HG03060 (cell line): ENCODE results near the gene DNAH2.

Experiments
- ATAC-seq: cut with Tn5 transposase; IDR thresholded peaks from one replicate; pipeline ENCODE4 v1.9.1; 2021; ENCODE audit warnings: low read depth, moderate number of reproducible peaks; ENCODE audit not compliant: unreplicated experiment

The DNAH2 gene

GRCh38 chr17:7703584-7704479 lies 13.7 kb upstream of the DNAH2 start:
- ATAC-seq = no peak

- no peak for ATAC-seq
These were observed 12.8 kb upstream of the DNAH2 start, which contains the start of gene EFNB3 for GRCh38 chr17:7704601-7705268. Gene EFNB3 (plus strand): TSS chr17:7705202. CDS start chr17:7705599, 397 bp downstream.

DNA sequence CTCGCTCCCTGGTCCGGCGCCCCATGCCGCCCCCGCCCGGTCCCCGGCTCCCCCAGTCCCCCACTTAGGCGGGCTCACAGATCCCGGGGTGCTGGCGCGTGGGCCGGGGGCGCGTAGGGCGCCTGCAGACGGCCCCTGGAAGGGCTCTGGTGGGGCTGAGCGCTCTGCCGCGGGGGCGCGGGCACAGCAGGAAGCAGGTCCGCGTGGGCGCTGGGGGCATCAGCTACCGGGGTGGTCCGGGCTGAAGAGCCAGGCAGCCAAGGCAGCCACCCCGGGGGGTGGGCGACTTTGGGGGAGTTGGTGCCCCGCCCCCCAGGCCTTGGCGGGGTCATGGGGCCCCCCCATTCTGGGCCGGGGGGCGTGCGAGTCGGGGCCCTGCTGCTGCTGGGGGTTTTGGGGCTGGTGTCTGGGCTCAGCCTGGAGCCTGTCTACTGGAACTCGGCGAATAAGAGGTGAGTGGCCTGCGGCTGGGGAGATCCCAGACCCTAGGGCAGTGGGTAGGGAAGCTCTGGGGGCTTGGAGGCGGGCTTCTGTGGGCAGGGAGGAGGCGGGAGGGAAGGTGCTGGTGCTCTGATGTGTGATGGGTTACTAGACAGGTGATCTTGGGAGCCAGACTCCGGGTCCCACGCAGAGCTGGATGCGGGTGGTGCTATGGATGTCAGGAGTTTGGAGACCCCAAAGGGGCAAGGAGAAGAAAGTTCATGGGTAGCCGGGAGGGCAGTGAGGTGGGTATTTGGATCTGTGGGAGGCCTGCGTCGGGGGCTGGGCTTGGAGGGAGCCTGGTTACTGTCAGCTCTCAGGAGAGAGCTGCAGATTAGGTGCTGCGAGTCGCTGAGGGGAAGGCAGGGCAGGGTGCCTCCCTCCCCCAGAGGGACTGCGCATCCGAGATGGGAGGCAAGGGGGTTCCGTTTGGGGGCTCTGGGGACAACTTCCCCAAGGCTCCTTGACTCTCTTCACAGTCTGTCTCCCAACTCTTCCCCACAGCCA lies 12.0 kb upstream of the DNAH2 start:
- ATAC-seq = no peak

- no peak for ATAC-seq
These were observed 10.8 kb upstream of the DNAH2 start for GRCh38 chr17:7706631-7707354.

DNA sequence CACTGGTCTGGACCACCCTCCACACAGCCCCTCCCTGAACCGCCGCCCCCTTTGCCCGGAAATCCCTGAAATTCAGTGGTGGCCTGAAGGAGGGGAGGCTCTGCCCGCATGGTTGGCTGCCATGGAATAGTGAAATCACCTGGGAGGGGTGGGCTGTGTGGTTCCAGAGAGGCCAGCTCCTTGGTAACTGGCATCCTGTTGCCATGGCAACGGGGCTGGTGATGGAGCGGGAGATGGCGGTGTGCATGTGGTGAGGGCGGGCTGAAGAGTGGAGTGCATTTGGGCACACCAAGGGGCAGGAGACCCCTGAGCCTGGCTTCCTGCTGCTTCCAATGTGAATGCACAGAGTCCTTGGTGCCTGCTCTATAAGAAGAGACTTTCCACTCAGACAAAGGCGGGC lies 10.1 kb upstream of the DNAH2 start:
- no peak for ATAC-seq

DNA sequence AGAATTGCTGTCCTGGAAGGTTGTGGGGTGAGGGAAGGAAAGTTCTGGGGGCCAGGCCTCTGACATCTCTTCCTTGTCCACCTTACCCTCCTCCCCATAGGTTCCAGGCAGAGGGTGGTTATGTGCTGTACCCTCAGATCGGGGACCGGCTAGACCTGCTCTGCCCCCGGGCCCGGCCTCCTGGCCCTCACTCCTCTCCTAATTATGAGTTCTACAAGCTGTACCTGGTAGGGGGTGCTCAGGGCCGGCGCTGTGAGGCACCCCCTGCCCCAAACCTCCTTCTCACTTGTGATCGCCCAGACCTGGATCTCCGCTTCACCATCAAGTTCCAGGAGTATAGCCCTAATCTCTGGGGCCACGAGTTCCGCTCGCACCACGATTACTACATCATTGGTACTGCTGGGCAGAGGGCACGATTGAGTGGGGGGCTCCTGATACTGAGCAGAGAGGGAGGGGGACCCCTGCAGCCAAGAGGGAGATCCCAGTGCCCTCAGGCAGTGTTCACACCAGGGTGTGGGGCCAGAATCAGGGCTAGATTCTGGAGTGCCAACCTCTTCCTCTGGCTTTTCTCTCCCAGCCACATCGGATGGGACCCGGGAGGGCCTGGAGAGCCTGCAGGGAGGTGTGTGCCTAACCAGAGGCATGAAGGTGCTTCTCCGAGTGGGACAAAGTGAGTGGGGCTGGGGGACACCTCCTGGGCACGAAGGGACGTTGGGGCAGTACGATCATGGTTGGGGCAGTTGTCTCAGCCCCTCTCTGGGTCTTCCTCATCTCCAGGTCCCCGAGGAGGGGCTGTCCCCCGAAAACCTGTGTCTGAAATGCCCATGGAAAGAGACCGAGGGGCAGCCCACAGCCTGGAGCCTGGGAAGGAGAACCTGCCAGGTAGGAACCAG lies 9.4 kb upstream of the DNAH2 start:
- no peak for ATAC-seq

DNA sequence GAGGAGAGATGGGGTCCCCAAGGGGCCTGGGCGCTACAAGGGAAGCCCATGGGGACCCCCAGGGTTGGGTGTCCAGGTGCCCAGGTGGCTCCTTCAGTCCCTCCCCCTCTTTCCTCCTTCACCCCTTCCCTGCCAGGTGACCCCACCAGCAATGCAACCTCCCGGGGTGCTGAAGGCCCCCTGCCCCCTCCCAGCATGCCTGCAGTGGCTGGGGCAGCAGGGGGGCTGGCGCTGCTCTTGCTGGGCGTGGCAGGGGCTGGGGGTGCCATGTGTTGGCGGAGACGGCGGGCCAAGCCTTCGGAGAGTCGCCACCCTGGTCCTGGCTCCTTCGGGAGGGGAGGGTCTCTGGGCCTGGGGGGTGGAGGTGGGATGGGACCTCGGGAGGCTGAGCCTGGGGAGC lies 8.5 kb upstream of the DNAH2 start:
- no peak for ATAC-seq

DNA sequence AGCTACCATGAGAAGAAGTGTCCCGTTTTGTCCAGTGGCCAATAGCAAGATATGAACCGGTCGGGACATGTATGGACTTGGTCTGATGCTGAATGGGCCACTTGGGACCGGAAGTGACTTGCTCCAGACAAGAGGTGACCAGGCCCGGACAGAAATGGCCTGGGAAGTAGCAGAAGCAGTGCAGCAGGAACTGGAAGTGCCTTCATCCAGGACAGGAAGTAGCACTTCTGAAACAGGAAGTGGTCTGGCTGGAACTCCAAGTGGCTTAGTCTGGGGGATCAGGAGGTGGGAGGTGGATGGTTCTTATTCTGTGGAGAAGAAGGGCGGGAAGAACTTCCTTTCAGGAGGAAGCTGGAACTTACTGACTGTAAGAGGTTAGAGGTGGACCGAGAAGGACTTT lies 7.2 kb upstream of the DNAH2 start:
- ATAC-seq = no peak

- no peak for ATAC-seq
These were observed 6.3 kb upstream of the DNAH2 start for GRCh38 chr17:7711051-7711755.

DNA sequence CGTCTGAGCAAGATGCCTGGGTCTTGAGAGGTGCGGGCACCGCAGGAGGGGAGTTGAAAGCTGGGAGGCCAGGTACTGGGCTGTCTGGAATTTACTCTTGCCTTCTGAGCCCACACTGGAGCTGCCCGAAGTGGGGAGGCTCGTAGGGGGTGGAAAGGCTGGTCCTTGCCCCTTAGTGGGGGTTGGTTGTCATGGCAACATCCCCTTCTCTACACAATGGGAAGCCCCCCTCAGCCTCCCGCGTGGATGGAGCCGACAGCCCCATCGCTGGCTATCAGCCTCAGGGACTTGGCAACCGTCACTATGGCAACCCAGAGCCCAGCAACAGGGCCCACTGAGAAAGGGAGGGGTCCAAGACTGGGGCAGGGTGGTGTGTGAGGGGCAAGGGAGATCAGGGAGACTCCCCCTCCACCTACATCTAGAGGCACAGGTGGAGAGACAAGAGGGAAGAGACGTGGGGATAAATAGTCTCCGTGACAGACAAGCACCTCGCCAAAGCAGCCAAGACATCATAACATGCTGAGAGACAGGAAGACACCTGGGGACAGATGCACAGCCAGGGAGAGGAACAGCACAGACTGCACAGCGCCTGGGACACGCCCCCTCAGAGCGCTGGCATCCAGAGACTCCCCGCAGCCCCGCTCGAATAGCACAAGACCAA lies 5.3 kb upstream of the DNAH2 start:
- no peak for ATAC-seq

DNA sequence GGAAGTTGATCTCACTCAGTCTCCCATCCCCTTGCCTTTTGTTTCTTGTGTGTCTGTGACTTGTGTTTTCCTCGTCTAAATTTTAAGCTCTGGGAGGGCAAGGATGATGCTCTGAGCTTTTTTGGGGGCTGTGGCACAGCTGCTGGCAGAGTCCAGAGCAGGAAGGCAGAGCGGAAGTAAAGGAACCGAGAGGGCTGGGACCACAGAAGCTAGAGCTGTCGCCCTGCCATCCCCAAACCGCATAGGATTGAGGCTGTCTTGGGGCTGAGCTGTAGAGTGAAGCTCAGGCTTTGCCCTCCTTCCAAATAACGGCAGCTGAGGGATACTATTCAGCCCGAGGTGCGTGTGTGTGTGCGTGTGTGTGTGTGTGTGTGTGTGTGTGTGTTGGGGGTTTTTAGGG lies 3.8 kb upstream of the DNAH2 start:
- ATAC-seq = no peak

GRCh38 chr17:7714721-7715594 lies 2.6 kb upstream of the DNAH2 start:
- no peak for ATAC-seq

- no peak for ATAC-seq
These were observed 1.3 kb upstream of the DNAH2 start for GRCh38 chr17:7715936-7716886.

DNA sequence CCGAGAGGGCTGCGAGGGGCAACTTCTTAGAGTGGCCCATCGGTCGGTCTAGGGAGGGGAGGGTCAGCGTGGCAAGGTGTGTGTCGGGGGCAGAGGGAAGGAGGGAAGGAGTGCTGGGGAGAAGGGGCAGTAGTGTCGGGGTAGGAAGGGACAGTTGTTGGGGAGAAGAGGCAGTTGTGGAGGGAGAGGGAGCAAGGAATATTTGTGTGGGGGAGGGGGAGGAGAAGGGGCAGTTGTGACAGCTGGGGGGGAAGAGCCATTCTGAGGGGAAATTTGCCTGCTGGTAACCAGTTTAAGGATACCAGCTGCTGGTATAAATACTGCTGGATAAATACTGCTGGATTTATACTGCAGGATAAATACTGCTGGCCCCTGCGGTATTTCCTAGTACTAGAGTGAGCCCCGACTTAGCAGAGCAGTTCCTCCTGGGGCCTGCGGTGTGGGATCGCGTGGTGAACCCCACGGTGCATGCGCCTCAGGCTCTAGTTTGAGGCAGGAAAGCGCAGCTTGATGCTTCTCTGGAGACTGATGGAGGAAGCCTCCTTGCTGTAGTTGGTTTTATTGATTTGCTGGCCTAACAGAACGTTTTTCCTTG lies 309 bp downstream of the DNAH2 start:
- no peak for ATAC-seq

GRCh38 chr17:7719661-7720060 lies 2.1 kb downstream of the DNAH2 start:
- ATAC-seq = no peak

DNA sequence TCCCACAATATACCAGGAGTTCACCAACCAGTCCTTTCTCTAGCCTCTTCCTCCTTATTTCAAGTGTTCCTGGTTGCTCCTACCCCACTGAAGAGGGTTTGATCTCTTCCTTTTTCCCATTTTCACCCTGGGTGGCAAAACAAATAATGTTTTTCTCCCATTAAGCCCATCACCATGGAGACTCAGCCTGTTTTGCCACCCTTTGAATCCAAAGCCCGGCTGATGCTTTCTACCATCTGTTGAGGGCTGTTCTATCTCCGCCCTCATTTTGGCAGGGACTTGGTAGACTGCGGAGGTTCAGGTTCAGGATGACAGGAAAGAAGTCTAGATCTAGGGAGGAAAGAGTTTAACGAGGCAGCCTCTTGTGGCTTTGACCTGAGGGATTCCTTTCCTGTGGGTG lies 2.6 kb downstream of the DNAH2 start:
- no peak for ATAC-seq
